Upper lobe of left lung (tissue), 4 donors: ENCODE measurements around the gene CIPC.

ENCODE experiments used
- CTCF ChIP-seq, 6 experiments: fragments of 450-650 bp in 4 of 6; fragments of 200-600 bp in 2 of 6; sonication (generic) in 2 of 6; IDR thresholded peaks; one replicate each; pipeline ENCODE4 v1.5.1; 2016 to 2019; ENCODE audit warnings: antibody characterized with exemption in 6 of 6
- EP300 ChIP-seq, 4 donors: sonication (generic); formaldehyde crosslinking; IDR thresholded peaks; one replicate each; pipeline ENCODE4 v1.5.1; 2017; ENCODE audit warnings: antibody characterized with exemption in 4 of 4, control low read depth in 2 of 4
- POLR2A ChIP-seq, 4 donors: fragments of 450-650 bp; IDR thresholded peaks; one replicate each; pipeline ENCODE4 v1.5.1; 2016 to 2017; ENCODE audit warnings: antibody characterized with exemption in 4 of 4, mild to moderate bottlenecking in 2 of 4
- POLR2AphosphoS5 ChIP-seq, 2 donors: sonication (generic); formaldehyde crosslinking; IDR thresholded peaks; one replicate each; pipeline ENCODE4 v1.5.1; 2017; ENCODE audit warnings: antibody characterized with exemption in 2 of 2

GRCh38 chr14:77124345-77125280, 26.6 kb downstream of the CIPC start:
- TF ChIP-seq POLR2A (IDR thresholded peaks at IDR 0.05): no peak
- TF ChIP-seq CTCF (IDR thresholded peaks at IDR 0.05): peak; percentile 90 to 96 (median 96)
- no peak for TF ChIP-seq EP300 (IDR thresholded peaks at IDR 0.05)
- no peak for TF ChIP-seq POLR2AphosphoS5 (IDR thresholded peaks at IDR 0.05)
